Heart right ventricle (tissue), 16 donors: ENCODE data around the gene BRSK1. TPM values are rescaled to one million over a fixed set of nuclear protein-coding genes. Genes with fewer than 3 reads are reported as not detected.
A peak's percentile ranks its signal among the peaks of the same experiment; 100 is the strongest.

Experiments
- ATAC-seq, 8 donors: fragments of 200-7000 bp; cut with Tn5 transposase; one replicate each; pipeline ENCODE4 v1.9.1; 2020; ENCODE audit warnings: mild to moderate bottlenecking in 8 of 8, moderate library complexity in 8 of 8, moderate number of reproducible peaks in 1 of 8
- DNase-seq, 2 donors: peaks; one replicate each; pipeline ENCODE4 v3.0.0-alpha.2; 2020
- H3K27ac ChIP-seq, 10 donors: fragments of 200-600 bp; sonication (generic) in 2 of 10; one replicate each; pipeline versions ENCODE4 v1.5.0 to v1.8.0; 2020 to 2022; ENCODE audit warnings: mild to moderate bottlenecking in 3 of 10
- H3K27me3 ChIP-seq, 7 donors: fragments of 200-600 bp; one replicate each; pipeline ENCODE4 v1.8.0; 2021 to 2022; ENCODE audit warnings: mild to moderate bottlenecking in 2 of 7
- H3K36me3 ChIP-seq, 9 donors: fragments of 200-600 bp; sonication (generic) in 1 of 9; one replicate each; pipeline versions ENCODE4 v1.5.0 to v1.8.0; 2020 to 2022; ENCODE audit warnings: mild to moderate bottlenecking in 2 of 9
- H3K4me1 ChIP-seq, 9 donors: fragments of 200-600 bp; sonication (generic) in 1 of 9; one replicate each; pipeline versions ENCODE4 v1.5.0 to v1.8.0; 2020 to 2022; ENCODE audit warnings: mild to moderate bottlenecking in 4 of 9
- H3K4me3 ChIP-seq, 10 donors: fragments of 200-600 bp; sonication (generic) in 2 of 10; one replicate each; pipeline versions ENCODE4 v1.5.0 to v1.8.0; 2020 to 2022; ENCODE audit warnings: mild to moderate bottlenecking in 7 of 10, moderate library complexity in 2 of 10
- H3K9me3 ChIP-seq, 11 donors: fragments of 200-600 bp in 10 of 11; sonication (generic) in 2 of 11; one replicate each; pipeline versions ENCODE4 v1.5.0 to v1.8.0; 2013 to 2022; ENCODE audit warnings: mild to moderate bottlenecking in 2 of 11, control low read depth in 1 of 11, moderate library complexity in 1 of 11
- CTCF ChIP-seq, 9 donors: fragments of 200-600 bp; sonication (generic) in 2 of 9; IDR thresholded peaks; one replicate each; pipeline versions ENCODE4 v1.5.0 to v1.8.0; 2021 to 2022; ENCODE audit warnings: antibody characterized with exemption in 9 of 9, mild to moderate bottlenecking in 5 of 9, moderate library complexity in 1 of 9
- WGBS, 2 donors: extraction: QIAGEN DNeasy Blood & Tissue Kit; methylation state at CpG; one replicate each; pipeline ENCODE4 v1.1.7; 2013; ENCODE audit warnings: inconsistent platforms in 1 of 2; 5-methylcytosine and 5-hydroxymethylcytosine counted together
- intact Hi-C, 10 donors: fragments of 100-400 bp; cut with DNase I; formaldehyde crosslinking; loops; one replicate each; pipeline versions ENCODE4 v1.11.1 to v1.14.2; 2022
- long read RNA-seq, 3 donors: library from polyadenylated mRNA; unstranded; transcript quantifications; one replicate each; pipeline ENCODE4 v2.0.0, GENCODE V29; 2020 to 2021
- polyA plus RNA-seq, 2 donors: library from polyadenylated mRNA; stranded (reverse); fragments of 200-250 nt; gene quantifications; one replicate each; pipeline ENCODE4 v1.2.3, GENCODE V29; 2013
- total RNA-seq, 10 donors: library from RNA; stranded (reverse); fragmentation: NEBNext Ultra II Directional in 3 of 10; extraction: Animal tissue kit (Norgen Biotek cat#: 25700) in 3 of 10; gene quantifications; one replicate each; pipeline versions ENCODE4 v1.2.1 to v1.2.4, GENCODE V29; 2021 to 2023
- donor health status: Arrhythmogenic right ventricular cardiomyopathy.
- donor health status: ischemic (EF 13 %, LVEDD 7.1; RV severe dilation, severe dysfunction).
- donor health status: healthy with polysubstance abuse.
- donor health status: DM: no; HTN: yes; CAD: no.
- donor health status: DM: no; HTN: no; CAD: no.
- donor health status: ischemic (EF 25% LVEDD 6.9; RV normal size, moderate dysfunction).
- donor health status: ischemic (EF 25% LVEDD 5.7; RV mildly dilated, moderate dysfunction).
- donor health status: healthy.
- donor health status: DM: yes; HTN: yes; CAD: no.
- donor health status: Ischemic cardiomyopathy.
- donor health status: ischemic (EF 35%, LVEDD 5.7; RV mildly dilated, moderate dysfunction).
- donor health status: nonischemic (EF 11% LVEDD 7.7; RV severe dilation, severe dysfunction).
- donor health status: DM: yes; HTN: yes; CAD: no.
- donor health status: PGD.
- donor health status: ischemic (EF 29% LVEDD 5.4; RV normal size, mild dysfunction).
- donor health status: nonischemic (EF 23%, LVEDD 6.1; RV moderate dilation, normal function).

The BRSK1 gene
- total RNA-seq, result 10 to 100 TPM in 2 of 10 donors, 1 to 10 TPM in 8; 2.3 to 12.6 (median 4.1) TPM
- polyA plus RNA-seq, result 1 to 10 TPM; 1.8 to 2.0 TPM
- long read RNA-seq, donor 1, result 0 reads
- long read RNA-seq, donor 2, partial matches to known transcripts, result 0 of 2 reads
- long read RNA-seq, donor 2, other reads (novel, unspliced or antisense), result 2 of 2 reads
- long read RNA-seq, donor 3, result 0 reads

- WGBS, 2 donors, result 6 to 7% methylated on average over 16 to 26 of the region's 44 CpGs
- Histone ChIP-seq H3K4me1 (peaks cover 6 to 28% (median 14%) of the 10 kb centered on the region in 9 donors), H3K27me3 (peaks cover 0 to 12% (median 0%) of the 10 kb centered on the region in 7 donors), H3K9me3 (no peaks in the 10 kb centered on the region), H3K36me3 (peaks cover 0 to 12% (median 0%) of the 10 kb centered on the region in 9 donors), H3K4me3 (peak within 1 kb of the TSS in 9 of 10 donors; percentile 45 to 63 (median 53)), H3K27ac (peak within 1 kb of the TSS; percentile 54 to 89 (median 78))
- no peak for TF ChIP-seq CTCF (IDR thresholded peaks at IDR 0.05)
- DNase-seq (peak; percentile 58 to 72), ATAC-seq (peak in 1 of 8 donors; percentile 7)
- intact Hi-C loops, result loop anchor here in 1 of 10 donors (5.0 kb wide), 1 partner anchor 104 kb away; the partner anchor contains the start of gene RPL28
Observed at GRCh38 chr19:55283548-55284377, at the start of gene BRSK1. BRSK1 (plus strand) TSS chr19:55283997; CDS start chr19:55284443, 446 bp downstream.

- peaks cover 23 to 99% (median 81%) of the 10 kb centered on the region in 9 donors for H3K36me3 ChIP-seq
- H3K9me3 ChIP-seq, result no peaks in the 10 kb centered on the region
- DNase-seq, result no peak
- intact Hi-C loops, result no loop called here
- TF ChIP-seq CTCF (IDR thresholded peaks at IDR 0.05), result no peak
- H3K27me3 ChIP-seq, result no peaks in the 10 kb centered on the region
- no peak overlapping the region for H3K27ac ChIP-seq
- no peaks in the 10 kb centered on the region for H3K4me1 ChIP-seq
- 94 to 95% methylated on average over 8 of the region's 8 CpGs for WGBS, 2 donors
- H3K4me3 ChIP-seq, result no peak overlapping the region
- ATAC-seq, result no peak
Observed at GRCh38 chr19:55238030-55238429, 45.8 kb upstream of the BRSK1 start.

GRCh38 chr19:55239004-55239403 lies 44.8 kb upstream of the BRSK1 start:
- Histone ChIP-seq H3K27me3 (no peaks in the 10 kb centered on the region), H3K4me1 (no peaks in the 10 kb centered on the region), H3K36me3 (peaks cover 23 to 99% (median 78%) of the 10 kb centered on the region in 9 donors), H3K27ac (no peak overlapping the region), H3K9me3 (no peaks in the 10 kb centered on the region), H3K4me3 (no peak overlapping the region)
- DNase-seq (no peak), ATAC-seq (no peak)
- 92 to 93% methylated on average over 12 of the region's 12 CpGs for WGBS, 2 donors
- TF ChIP-seq CTCF (IDR thresholded peaks at IDR 0.05), result no peak
- intact Hi-C loops, result no loop called here

- Histone ChIP-seq H3K9me3 (no peaks in the 10 kb centered on the region), H3K4me3 (no peak overlapping the region), H3K4me1 (no peaks in the 10 kb centered on the region), H3K36me3 (peaks cover 23 to 99% (median 86%) of the 10 kb centered on the region in 9 donors), H3K27me3 (no peaks in the 10 kb centered on the region), H3K27ac (no peak overlapping the region)
- no peak for TF ChIP-seq CTCF (IDR thresholded peaks at IDR 0.05)
- no peak for DNase-seq
- 92 to 96% methylated on average over 6 of the region's 6 CpGs for WGBS, 2 donors
- intact Hi-C loops, result no loop called here
- no peak for ATAC-seq
Observed at GRCh38 chr19:55240713-55241020, 43.1 kb upstream of the BRSK1 start.
